Mononuclear cell (primary cell): Measurements from ENCODE around the gene NKD2. TPM values are rescaled to one million over a fixed set of nuclear protein-coding genes. Genes with fewer than 3 reads are reported as not detected.

Experiments used
- H3K27me3 ChIP-seq: 2 replicates; pipeline ENCODE4 v1.6.0; 2011; ENCODE audit warnings: low read length, control low read depth; ENCODE audit not compliant: insufficient read depth
- H3K4me1 ChIP-seq: 2 replicates; pipeline ENCODE4 v1.5.1; 2011; ENCODE audit warnings: mild to moderate bottlenecking, low read length, control low read depth; ENCODE audit not compliant: insufficient read depth
- H3K4me3 ChIP-seq: 2 replicates; pipeline ENCODE4 v1.5.1; 2011; ENCODE audit warnings: mild to moderate bottlenecking, low read length, moderate library complexity
- H3K9me3 ChIP-seq: 2 replicates; pipeline ENCODE4 v1.5.1; 2011; ENCODE audit warnings: low read depth, mild to moderate bottlenecking, control low read depth, low read length
- total RNA-seq: library from RNA; depleted of rRNA; stranded (reverse); fragments of >200 nt; gene quantifications from one replicate; pipeline ENCODE4 v1.2.3, GENCODE V29; 2012

Gene NKD2
- total RNA-seq, 1 donor: not detected

DNA sequence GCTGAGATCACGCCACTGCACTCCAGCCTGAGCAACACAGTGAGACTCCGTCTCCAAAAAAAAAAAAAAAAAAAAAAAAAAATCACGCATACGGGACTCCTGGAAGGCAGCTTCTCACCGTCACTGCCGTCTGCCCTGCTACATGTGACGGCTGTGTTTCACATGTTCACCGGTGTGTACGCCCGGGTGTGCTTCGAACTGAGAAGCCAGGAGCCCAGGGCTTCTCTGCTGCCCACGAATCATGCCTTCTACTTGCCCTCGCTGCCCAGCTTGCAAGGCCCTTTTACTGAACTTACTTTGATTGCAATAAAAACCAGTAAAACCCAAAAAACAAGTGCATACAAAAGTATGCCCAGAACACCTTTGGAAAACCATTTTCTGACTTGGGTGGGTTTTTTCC is 5.8 kb upstream of the NKD2 start:
- Histone ChIP-seq H3K9me3 (no peaks in the 10 kb centered on the region), H3K4me3 (no peak overlapping the region), H3K27me3 (peaks cover 25% of the 10 kb centered on the region), H3K4me1 (peaks cover 14% of the 10 kb centered on the region)

DNA sequence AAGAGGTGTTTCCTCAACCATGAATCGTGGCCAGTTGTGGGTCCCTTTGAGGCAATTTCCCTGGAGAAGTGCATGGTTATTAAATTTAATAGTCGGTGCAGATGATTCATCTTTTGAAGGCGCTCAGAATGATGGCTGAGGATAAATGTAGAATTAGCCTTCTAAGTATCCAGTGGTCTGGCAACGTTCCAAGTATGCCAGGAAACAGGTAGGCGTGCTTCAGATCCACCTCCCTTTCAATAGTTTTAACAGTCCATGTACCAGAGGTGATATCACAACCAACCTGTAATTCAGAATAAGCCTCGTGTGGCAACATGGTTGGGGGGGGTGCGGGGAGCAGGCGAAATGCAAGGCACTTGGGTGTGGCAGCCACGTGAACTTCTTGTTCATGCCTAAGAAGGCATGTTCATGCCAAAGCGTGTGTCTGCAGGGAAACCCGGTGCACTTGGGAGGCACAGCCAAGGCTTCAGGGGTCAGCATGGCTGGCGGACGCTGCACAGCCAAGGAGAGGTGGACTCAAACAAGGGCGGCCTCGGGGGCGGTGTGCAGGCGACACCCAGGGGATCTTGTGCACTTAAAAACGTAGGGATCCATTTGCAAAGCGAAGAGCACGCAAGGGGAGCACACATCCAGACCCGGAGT is 5.2 kb upstream of the NKD2 start:
- Histone ChIP-seq H3K4me3 (no peak overlapping the region), H3K27me3 (peaks cover 26% of the 10 kb centered on the region), H3K4me1 (peaks cover 14% of the 10 kb centered on the region), H3K9me3 (no peaks in the 10 kb centered on the region)

DNA sequence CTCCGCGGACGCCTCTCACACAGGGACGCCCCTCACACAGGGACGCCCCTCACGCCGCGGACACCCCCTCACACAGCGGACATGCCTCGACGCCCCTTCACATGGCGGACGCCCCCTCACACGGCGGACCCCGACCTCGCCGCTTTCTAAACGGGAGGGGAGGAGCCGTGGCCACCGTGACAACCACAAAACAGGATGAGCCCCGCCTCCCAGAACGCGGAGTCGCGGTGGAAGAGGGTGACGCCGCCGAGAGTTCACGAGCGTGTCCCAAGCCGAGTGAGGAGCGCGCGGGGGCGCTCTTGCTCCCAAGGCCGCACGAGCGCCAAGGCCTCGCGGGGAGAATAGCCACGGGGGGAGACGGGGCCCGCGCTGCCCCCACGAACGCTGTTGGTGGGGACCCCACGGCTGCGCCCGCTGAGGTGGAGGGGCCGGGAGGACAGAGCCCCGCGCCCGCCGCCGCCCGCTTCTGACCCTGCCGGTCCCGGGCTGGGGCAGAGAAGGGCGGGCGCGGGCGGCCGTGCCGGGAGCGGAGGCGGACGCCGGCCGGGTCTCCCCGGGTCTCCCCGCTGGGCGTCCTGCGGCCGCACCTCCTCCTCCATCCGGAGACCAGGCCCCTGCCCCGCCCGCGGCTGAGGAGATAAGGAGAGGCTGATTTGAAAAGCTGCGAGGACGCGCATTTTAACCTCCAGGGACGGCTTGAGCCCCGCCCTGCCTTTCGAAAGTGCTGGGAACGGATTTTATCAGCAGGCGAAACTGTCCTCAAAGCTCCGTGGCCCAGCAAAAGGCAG is 3.9 kb upstream of the NKD2 start:
- H3K27me3 ChIP-seq: peaks cover 28% of the 10 kb centered on the region

DNA sequence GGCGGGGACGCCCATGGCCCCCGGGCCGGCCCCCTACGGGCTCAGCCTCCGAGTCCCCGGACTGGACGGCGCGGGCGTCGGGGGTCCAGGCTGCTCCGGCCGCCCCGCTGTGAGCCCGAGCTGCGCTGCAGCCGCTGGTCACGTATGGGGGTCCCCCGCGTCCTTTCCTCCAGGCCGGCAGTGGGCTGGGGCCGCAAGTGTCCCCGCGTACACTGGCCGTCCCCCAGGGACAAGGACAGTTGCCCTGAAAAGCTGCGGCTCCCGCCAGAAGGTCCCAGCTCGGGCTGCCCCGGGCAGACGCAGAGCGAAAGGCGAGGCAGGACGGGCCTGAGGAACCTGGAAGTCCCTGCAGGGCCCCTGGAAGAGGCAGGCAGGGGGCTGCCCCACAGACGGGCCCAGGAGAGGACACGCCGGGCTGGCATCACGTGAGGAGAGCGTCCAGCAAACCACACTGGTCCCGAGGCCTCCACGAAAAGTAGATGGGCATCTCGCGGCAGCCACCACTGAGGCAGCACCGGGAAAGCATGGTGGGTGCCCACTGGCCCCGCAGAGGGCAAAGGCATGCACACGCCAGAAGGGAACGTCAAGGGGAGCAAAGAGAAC is 3.3 kb upstream of the NKD2 start:
- no peaks in the 10 kb centered on the region for H3K9me3 ChIP-seq
- peaks cover 35% of the 10 kb centered on the region for H3K27me3 ChIP-seq
- peaks cover 20% of the 10 kb centered on the region for H3K4me1 ChIP-seq
- no peak overlapping the region for H3K4me3 ChIP-seq

More for the DNA sequence above, 3.9 kb upstream of the NKD2 start:
- Histone ChIP-seq H3K4me3 (no peak overlapping the region), H3K4me1 (peaks cover 20% of the 10 kb centered on the region), H3K9me3 (no peaks in the 10 kb centered on the region)

DNA sequence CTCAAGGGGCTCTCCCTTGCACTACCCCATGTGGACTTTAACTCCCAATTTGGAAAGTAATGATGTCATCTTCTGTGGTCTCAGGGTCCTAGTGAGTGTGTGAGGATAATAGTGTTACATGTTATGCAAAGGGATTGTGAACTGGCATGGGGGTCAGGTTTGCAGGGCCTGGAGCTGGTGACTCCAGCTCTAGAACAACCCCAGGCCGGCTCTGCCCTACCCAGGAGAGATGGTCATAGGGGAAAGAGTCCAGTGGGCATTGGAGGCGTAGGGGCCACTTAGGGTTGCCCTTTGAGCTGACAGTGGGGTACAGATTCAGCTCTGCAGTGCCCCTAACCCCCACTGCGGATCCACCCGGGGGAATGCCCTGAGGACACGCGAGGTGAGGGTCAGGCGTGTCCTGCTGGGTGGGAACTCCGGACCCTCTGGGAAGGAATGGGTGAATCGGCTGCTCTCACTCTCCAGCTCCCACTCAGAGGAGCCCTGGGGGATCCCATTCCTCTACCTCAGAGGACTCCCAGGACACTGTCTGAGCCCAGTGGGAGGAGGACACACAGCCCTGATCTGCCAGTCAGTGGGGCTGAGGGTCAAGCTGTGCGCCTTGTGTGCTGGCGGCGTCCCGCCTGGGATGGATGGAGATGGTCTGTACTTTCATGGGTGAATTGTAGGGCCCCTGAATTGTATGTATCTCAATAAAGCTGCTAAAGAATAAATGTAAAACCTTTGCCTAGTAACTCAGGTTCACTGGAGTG is 2.5 kb upstream of the NKD2 start:
- no peak overlapping the region for H3K4me3 ChIP-seq
- H3K27me3 ChIP-seq: peaks cover 39% of the 10 kb centered on the region
- H3K9me3 ChIP-seq: no peaks in the 10 kb centered on the region
- peaks cover 20% of the 10 kb centered on the region for H3K4me1 ChIP-seq

DNA sequence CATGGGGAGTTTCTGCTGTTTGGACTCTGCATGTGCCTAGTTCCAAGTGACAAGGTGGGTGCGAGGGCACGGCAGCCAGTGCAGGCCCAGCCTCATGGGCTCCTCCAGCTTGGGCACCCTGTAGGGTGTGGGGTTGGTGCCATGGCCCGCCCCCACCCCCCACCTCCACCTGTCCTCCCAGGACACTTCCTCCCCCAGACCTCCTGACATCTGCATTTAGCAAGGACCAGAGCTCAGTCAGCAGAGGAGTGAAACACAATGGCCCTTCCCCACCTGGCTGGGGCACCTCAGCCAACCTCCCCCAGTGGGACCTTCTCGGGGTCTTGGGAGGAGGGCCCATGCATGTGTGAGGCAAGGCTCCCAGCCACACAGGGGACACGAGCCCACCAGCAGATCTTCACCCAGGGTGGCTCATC is 1.9 kb upstream of the NKD2 start:
- peaks cover 20% of the 10 kb centered on the region for H3K4me1 ChIP-seq
- H3K4me3 ChIP-seq: no peak overlapping the region
- H3K27me3 ChIP-seq: peaks cover 39% of the 10 kb centered on the region

DNA sequence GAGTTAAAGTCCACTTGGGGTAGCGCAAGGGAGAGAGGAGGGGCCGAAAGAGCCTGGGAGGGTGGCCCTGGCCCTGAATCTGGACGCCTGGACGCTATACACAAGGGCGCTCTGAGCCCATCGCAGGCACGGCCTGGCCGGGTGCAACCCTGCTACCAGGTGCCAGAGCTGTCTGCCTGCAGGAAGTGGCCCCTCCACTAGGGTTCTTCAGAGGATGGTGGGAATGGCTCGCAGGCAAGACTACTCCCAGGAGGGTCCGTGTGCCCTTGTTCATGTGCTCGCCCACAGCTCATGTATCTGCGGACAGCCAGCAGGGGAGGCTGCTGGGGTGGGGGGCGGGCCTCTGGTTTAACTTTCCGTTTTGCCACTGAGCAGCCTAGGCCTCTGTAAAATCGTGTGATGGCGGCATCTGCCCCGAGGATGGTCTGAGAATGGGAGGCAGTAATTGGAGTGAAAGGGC is 1.4 kb upstream of the NKD2 start:
- Histone ChIP-seq H3K9me3 (no peaks in the 10 kb centered on the region), H3K27me3 (peaks cover 39% of the 10 kb centered on the region), H3K4me1 (peaks cover 20% of the 10 kb centered on the region), H3K4me3 (no peak overlapping the region)

More for the DNA sequence above, 1.9 kb upstream of the NKD2 start:
- H3K9me3 ChIP-seq: no peaks in the 10 kb centered on the region

DNA sequence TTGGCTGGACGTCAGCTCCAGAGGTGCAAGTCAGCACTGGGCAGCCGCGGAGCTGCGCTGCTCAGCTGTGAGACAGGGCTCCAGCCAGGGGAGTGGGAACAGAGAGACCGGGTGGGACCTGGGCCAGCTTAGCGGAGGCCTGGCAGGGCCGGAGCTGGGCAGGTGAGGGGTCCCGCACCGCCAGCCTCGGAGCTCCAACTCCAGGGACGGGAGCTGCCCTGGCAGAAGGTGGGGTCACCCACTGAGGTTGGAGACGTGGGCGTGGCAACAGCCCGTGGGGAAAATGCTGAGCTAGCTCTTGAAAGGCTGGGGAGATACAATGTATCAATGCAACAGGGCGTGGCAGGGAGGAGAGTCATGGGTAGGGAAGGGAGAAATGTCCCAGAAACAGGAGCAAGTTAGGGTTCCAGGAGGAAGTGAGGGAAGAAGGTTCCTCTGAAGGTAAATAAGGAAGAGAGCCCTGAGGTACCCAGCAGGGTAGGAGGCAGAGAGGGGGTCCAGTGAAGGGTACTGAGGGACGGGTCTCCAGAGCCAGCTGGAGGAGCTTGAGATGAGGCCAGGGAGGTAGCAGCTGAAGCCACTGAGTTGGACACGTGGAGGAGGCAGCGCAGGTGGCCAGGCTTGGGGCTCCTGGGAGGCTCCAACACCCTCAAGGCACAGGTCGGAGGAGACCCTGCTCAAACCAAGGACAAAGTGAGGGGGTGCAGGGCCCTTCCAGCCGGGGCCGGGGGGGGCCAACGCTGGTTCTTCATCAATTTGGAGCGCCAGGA is 736 bp upstream of the NKD2 start:
- H3K4me3 ChIP-seq: no peak overlapping the region
- no peaks in the 10 kb centered on the region for H3K9me3 ChIP-seq
- peaks cover 20% of the 10 kb centered on the region for H3K4me1 ChIP-seq
- H3K27me3 ChIP-seq: peaks cover 39% of the 10 kb centered on the region

DNA sequence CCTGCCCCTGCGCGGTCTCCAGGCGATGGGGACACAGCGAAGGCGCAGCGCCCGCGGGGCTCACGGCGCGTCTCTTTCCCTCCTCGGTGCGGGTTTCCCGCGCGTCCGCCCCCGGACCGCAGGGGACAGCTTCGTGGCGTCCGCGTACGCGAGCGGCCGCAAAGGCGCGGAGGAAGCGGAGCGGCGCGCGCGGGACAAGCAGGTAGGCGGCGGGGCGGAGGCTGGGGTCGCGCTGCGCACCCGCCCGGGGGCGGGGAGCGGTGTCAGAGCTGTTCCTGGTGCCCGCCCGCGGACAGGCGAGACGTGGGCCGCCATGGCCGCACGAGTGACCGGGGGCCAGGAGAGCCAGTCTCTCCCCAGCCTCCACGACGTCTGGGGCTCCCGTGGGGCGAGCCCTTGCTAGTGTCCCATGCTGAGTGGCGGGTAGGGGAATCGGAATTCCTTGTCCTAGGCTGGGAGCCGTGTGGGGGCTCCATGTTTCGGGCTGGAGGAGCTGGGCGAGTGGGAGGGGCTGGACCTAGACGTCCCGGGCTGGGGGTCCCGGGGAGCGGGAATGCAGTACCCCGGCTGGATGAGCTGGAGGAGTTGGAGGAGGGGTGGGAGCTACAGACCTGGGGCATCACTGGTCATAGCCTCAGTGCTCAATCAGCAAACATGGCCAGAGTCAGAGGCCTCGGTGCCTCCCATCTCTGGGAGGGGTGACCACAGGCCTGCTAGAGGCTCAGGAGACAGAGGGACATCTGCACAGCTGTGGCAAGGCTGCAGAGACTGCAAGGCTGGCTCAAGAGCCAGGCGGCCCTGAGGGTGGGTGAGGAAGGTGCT is 968 bp downstream of the NKD2 start:
- Histone ChIP-seq H3K9me3 (no peaks in the 10 kb centered on the region), H3K4me3 (no peak overlapping the region), H3K27me3 (peaks cover 36% of the 10 kb centered on the region), H3K4me1 (peaks cover 12% of the 10 kb centered on the region)

DNA sequence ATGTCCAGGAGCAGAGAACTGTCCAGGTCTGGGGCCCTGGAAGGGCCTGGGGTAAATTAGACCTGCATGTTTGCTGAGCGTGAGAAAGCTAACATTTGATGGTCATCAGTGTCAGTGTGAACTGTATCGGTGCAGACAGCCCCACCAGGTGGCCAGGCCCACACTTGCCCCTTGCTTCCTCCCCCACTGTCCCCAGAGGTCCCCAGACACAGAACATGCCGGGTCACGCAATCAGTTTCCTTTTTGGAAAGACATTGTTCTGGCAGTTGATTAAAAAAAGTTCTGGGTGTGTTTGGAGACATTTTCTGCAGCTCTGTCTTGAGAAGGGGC is 1.5 kb downstream of the NKD2 start:
- Histone ChIP-seq H3K9me3 (no peaks in the 10 kb centered on the region), H3K27me3 (peaks cover 35% of the 10 kb centered on the region), H3K4me3 (no peak overlapping the region), H3K4me1 (peaks cover 10% of the 10 kb centered on the region)

DNA sequence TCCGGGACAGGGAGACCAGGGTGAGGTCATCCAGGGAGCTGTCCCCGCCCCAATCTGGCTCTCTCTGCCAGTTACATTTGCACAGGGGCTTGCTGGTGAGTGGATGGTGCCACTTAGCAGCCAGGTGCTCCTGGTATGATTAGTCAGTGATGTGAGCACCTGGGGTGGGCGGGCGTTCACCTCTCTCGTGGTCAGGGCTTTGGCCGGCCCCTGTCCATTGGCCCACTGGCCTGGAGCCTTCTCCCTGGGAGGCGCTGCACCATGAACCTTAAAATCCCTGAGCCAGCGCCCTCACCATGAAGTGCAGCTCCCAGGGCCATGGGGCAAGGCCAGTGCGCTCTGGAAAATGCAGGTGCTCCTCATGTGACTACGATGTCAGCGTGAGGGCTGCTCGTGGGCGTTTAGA is 2.0 kb downstream of the NKD2 start:
- peaks cover 6% of the 10 kb centered on the region for H3K4me1 ChIP-seq
- H3K4me3 ChIP-seq: no peak overlapping the region
- no peaks in the 10 kb centered on the region for H3K9me3 ChIP-seq
- peaks cover 30% of the 10 kb centered on the region for H3K27me3 ChIP-seq

DNA sequence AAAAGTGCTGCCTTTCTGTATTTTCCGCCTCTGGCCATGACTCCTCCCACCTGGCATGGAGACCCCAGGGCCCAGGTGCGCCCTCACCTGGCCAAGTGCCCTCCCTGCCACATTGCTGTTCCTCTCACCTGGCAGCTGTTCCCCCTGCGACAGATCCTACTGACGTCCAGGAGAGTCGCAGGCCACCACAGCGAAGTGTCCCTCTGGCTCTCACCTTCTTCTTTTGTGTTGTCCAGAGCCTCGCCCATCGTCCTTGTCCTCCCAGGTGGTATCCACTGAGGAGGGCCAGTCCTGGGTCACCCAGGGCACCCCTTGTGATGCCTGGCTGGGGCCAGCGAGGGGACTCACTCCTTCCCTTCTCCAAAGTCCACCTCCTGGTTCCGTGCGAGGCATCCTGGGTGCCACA is 2.6 kb downstream of the NKD2 start:
- H3K9me3 ChIP-seq: no peaks in the 10 kb centered on the region
- peaks cover 6% of the 10 kb centered on the region for H3K4me1 ChIP-seq

DNA sequence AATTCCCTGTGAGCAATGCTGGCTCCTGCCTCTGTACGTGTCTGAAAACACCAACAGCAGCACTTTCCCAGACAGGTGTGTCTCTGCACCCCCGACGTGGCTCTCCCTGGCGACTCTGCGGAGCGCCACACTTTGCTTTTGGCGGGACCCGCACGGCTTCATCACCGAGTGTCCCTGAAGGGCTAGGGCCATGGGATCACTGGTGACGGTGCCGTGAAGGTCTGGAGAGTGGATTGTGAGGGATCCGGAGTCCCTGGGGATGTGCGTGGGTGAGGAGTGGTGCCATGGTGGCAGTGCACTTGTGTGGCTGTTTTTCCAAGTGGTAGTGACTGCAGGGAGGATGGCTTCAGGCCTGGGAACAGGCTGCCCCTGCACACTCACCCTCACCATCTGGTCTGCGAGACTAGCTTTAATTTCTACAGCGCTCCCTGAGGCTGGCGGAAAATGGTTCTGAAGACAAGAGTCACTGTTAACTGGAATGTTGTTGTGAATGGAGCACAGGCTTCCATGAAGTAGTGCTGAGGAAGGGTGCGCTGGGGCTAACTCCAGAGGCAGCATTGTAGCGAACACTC is 3.2 kb downstream of the NKD2 start:
- H3K27me3 ChIP-seq: peaks cover 22% of the 10 kb centered on the region
- H3K4me3 ChIP-seq: no peak overlapping the region
- H3K4me1 ChIP-seq: peaks cover 6% of the 10 kb centered on the region
- H3K9me3 ChIP-seq: no peaks in the 10 kb centered on the region

More for the DNA sequence above, 2.6 kb downstream of the NKD2 start:
- H3K4me3 ChIP-seq: no peak overlapping the region
- peaks cover 24% of the 10 kb centered on the region for H3K27me3 ChIP-seq
